Right kidney (tissue), 1 donor: ENCODE results near the gene METTL27.
"Not testable (repeated sequence)": the region's sequence is repeated elsewhere in the genome, so short reads cannot be mapped to it uniquely, and the experiment has no call there.

Experiments used
- DNase-seq: peaks from one replicate; pipeline ENCODE4 v3.0.0-alpha.2; 2016

METTL27 gene

GRCh38 chr7:73839743-73840714 is 2.3 kb downstream of the METTL27 start:
- DNase-seq: no peak

- no peak for DNase-seq
Measured at GRCh38 chr7:73839290-73839689, 3.0 kb downstream of the METTL27 start.

GRCh38 chr7:73838642-73839041 is 3.7 kb downstream of the METTL27 start:
- DNase-seq: no peak

GRCh38 chr7:73837167-73837566 is 5.1 kb downstream of the METTL27 start:
- not testable (repeated sequence) for DNase-seq

GRCh38 chr7:73834626-73835191 is 7.6 kb downstream of the METTL27 start:
- no peak for DNase-seq

GRCh38 chr7:73833251-73833919 is 8.9 kb downstream of the METTL27 start:
- no peak for DNase-seq

GRCh38 chr7:73832806-73833205 is 9.5 kb downstream of the METTL27 start:
- DNase-seq: no peak

GRCh38 chr7:73831834-73832651 is 10.3 kb downstream of the METTL27 start:
- peak; percentile 77 for DNase-seq

- DNase-seq: no peak
Measured at GRCh38 chr7:73831584-73831833, 10.8 kb downstream of the METTL27 start.

- peak; percentile 69 for DNase-seq
Measured at GRCh38 chr7:73830681-73831583, 11.4 kb downstream of the METTL27 start, which contains the start of gene CLDN4. TSS of gene CLDN4 (plus strand) at chr7:73830996. CDS start at chr7:73831202, 206 bp downstream.

GRCh38 chr7:73829921-73830680 is 12.2 kb downstream of the METTL27 start:
- DNase-seq: peak; percentile 59

- no peak for DNase-seq
Measured at GRCh38 chr7:73829505-73829904, 12.8 kb downstream of the METTL27 start.

GRCh38 chr7:73828972-73829371 is 13.3 kb downstream of the METTL27 start:
- DNase-seq: no peak

- DNase-seq: peak; percentile 59
Measured at GRCh38 chr7:73828107-73828803, 14.1 kb downstream of the METTL27 start.

GRCh38 chr7:73827567-73828106 is 14.7 kb downstream of the METTL27 start:
- DNase-seq: peak; percentile 70

GRCh38 chr7:73824986-73825385 is 17.3 kb downstream of the METTL27 start:
- DNase-seq: no peak

- no peak for DNase-seq
Measured at GRCh38 chr7:73823873-73824592, 18.3 kb downstream of the METTL27 start.

GRCh38 chr7:73823257-73823656 is 19.1 kb downstream of the METTL27 start:
- no peak for DNase-seq
